DMS153 (cell line): ENCODE measurements around the gene IARS2.
"Not testable (repeated sequence)": the region's sequence is repeated elsewhere in the genome, so short reads cannot be mapped to it uniquely, and the experiment has no call there.

ENCODE experiments used
- DNase-seq: peaks from one replicate; lab custom pipeline; 2025; lab: John Stamatoyannopoulos, UW

Gene IARS2

GRCh38 chr1:220166853-220167252 is 72.9 kb downstream of the IARS2 start:
- no peak for DNase-seq

- DNase-seq, result not testable (repeated sequence)
Measured at GRCh38 chr1:220169887-220170286, 76.0 kb downstream of the IARS2 start.

- no peak for DNase-seq
Measured at GRCh38 chr1:220170836-220171526, 77.0 kb downstream of the IARS2 start.

GRCh38 chr1:220176540-220176939 is 82.6 kb downstream of the IARS2 start:
- no peak for DNase-seq

GRCh38 chr1:220182111-220182510 is 88.2 kb downstream of the IARS2 start:
- DNase-seq, result no peak

GRCh38 chr1:220182656-220183055 is 88.7 kb downstream of the IARS2 start:
- DNase-seq, result no peak

- no peak for DNase-seq
Measured at GRCh38 chr1:220184506-220184905, 90.6 kb downstream of the IARS2 start.

- no peak for DNase-seq
Measured at GRCh38 chr1:220186752-220187151, 92.8 kb downstream of the IARS2 start.

- DNase-seq, result no peak
Measured at GRCh38 chr1:220188538-220188937, 94.6 kb downstream of the IARS2 start.

- DNase-seq, result peak; percentile 4
Measured at GRCh38 chr1:220189750-220190347, 95.9 kb downstream of the IARS2 start.

GRCh38 chr1:220195701-220196100 is 101.8 kb downstream of the IARS2 start:
- no peak for DNase-seq
